IPS DF 6.9 (cell line): ENCODE measurements around the gene SLC25A41.

ENCODE experiments used
- DNase-seq: peaks from one replicate; pipeline ENCODE4 v3.0.0-alpha.2; 2013; ENCODE audit warnings: low read depth, low spot score
- H3K27ac ChIP-seq: one replicate; pipeline ENCODE4 v1.5.1; 2013; ENCODE audit warnings: low read length, control low read depth
- H3K27me3 ChIP-seq: 2 replicates; pipeline ENCODE4 v1.6.1; 2013; ENCODE audit warnings: mild to moderate bottlenecking, low read length; ENCODE audit not compliant: control insufficient read depth, insufficient read depth
- H3K36me3 ChIP-seq: 2 replicates; pipeline ENCODE4 v1.6.1; 2013; ENCODE audit warnings: low read length; ENCODE audit not compliant: control insufficient read depth, insufficient read depth
- H3K4me1 ChIP-seq: 2 replicates; pipeline ENCODE4 v1.6.1; 2013; ENCODE audit warnings: low read length; ENCODE audit not compliant: control insufficient read depth, insufficient read depth
- H3K4me3 ChIP-seq: 2 replicates; pipeline ENCODE4 v1.5.1; 2013; ENCODE audit warnings: mild to moderate bottlenecking, low read length
- H3K9me3 ChIP-seq: 2 replicates; pipeline ENCODE4 v1.6.1; 2013; ENCODE audit warnings: low read length, inconsistent platforms; ENCODE audit not compliant: control insufficient read depth, insufficient read depth
- whole genome bisulfite sequencing: extraction: QIAGEN DNeasy Blood & Tissue Kit; methylation state at CpG from one replicate; pipeline ENCODE4 v1.1.7; 2013; ENCODE audit warnings: mixed read lengths, missing lambda C conversion rate; ENCODE audit not compliant: insufficient read length, insufficient coverage; 5-methylcytosine and 5-hydroxymethylcytosine counted together

The SLC25A41 gene

GRCh38 chr19:6417713-6418561 lies 15.6 kb downstream of the SLC25A41 start:
- H3K27ac ChIP-seq = no peak overlapping the region
- H3K36me3 ChIP-seq = peaks cover 71% of the 10 kb centered on the region
- H3K4me1 ChIP-seq = no peaks in the 10 kb centered on the region; the same call in 1 of the 2 replicates
- DNase-seq = no peak
- H3K9me3 ChIP-seq = no peaks in the 10 kb centered on the region
- no peak overlapping the region for H3K4me3 ChIP-seq
- WGBS = no CpG with 5 or more reads among the region's 33 CpGs
- H3K27me3 ChIP-seq = no peaks in the 10 kb centered on the region

- no peaks in the 10 kb centered on the region for H3K27me3 ChIP-seq
- H3K27ac ChIP-seq = no peak overlapping the region
- H3K9me3 ChIP-seq = no peaks in the 10 kb centered on the region
- DNase-seq = no peak
- H3K4me3 ChIP-seq = no peak overlapping the region
- H3K36me3 ChIP-seq = peaks cover 71% of the 10 kb centered on the region
- no CpG with 5 or more reads among the region's 29 CpGs for WGBS
- H3K4me1 ChIP-seq = peaks cover 1% of the 10 kb centered on the region; the same call in 1 of the 2 replicates
These were observed 16.7 kb downstream of the SLC25A41 start for GRCh38 chr19:6416658-6417405.

- H3K36me3 ChIP-seq = peaks cover 61% of the 10 kb centered on the region
- no peak overlapping the region for H3K4me3 ChIP-seq
- no peaks in the 10 kb centered on the region for H3K27me3 ChIP-seq
- H3K27ac ChIP-seq = no peak overlapping the region
- no peak for DNase-seq
- H3K9me3 ChIP-seq = no peaks in the 10 kb centered on the region
- no CpG with 5 or more reads among the region's 32 CpGs for WGBS
- H3K4me1 ChIP-seq = peaks cover 1% of the 10 kb centered on the region; the same call in 1 of the 2 replicates
These were observed 17.9 kb downstream of the SLC25A41 start for GRCh38 chr19:6415591-6416190.

- no peak for DNase-seq
- H3K4me3 ChIP-seq = no peak overlapping the region
- no CpG with 5 or more reads among the region's 47 CpGs for WGBS
- no peaks in the 10 kb centered on the region for H3K9me3 ChIP-seq
- peaks cover 1% of the 10 kb centered on the region; the same call in 1 of the 2 replicates for H3K4me1 ChIP-seq
- no peaks in the 10 kb centered on the region for H3K27me3 ChIP-seq
- peaks cover 55% of the 10 kb centered on the region for H3K36me3 ChIP-seq
- H3K27ac ChIP-seq = no peak overlapping the region
These were observed 18.6 kb downstream of the SLC25A41 start for GRCh38 chr19:6414793-6415590.

GRCh38 chr19:6413721-6414643 lies 19.6 kb downstream of the SLC25A41 start:
- no CpG with 5 or more reads among the region's 42 CpGs for WGBS
- peaks cover 46% of the 10 kb centered on the region for H3K36me3 ChIP-seq
- no peak for DNase-seq
- no peak overlapping the region for H3K4me3 ChIP-seq
- H3K27ac ChIP-seq = no peak overlapping the region
- no peaks in the 10 kb centered on the region for H3K27me3 ChIP-seq
- H3K9me3 ChIP-seq = no peaks in the 10 kb centered on the region
- H3K4me1 ChIP-seq = peaks cover 1% of the 10 kb centered on the region; the same call in 1 of the 2 replicates

- Histone ChIP-seq H3K36me3 (peaks cover 40% of the 10 kb centered on the region), H3K27me3 (no peaks in the 10 kb centered on the region), H3K27ac (no peak overlapping the region), H3K4me1 (peaks cover 1% of the 10 kb centered on the region; the same call in 1 of the 2 replicates), H3K4me3 (no peak overlapping the region), H3K9me3 (no peaks in the 10 kb centered on the region)
- no CpG with 5 or more reads among the region's 10 CpGs for WGBS
- no peak for DNase-seq
These were observed 20.3 kb downstream of the SLC25A41 start for GRCh38 chr19:6413291-6413690.

- no CpG with 5 or more reads among the region's 15 CpGs for WGBS
- Histone ChIP-seq H3K4me3 (no peak overlapping the region), H3K27me3 (no peaks in the 10 kb centered on the region), H3K27ac (no peak overlapping the region), H3K4me1 (peaks cover 1% of the 10 kb centered on the region; the same call in 1 of the 2 replicates), H3K36me3 (peaks cover 32% of the 10 kb centered on the region), H3K9me3 (no peaks in the 10 kb centered on the region)
- DNase-seq = peak; percentile 63
These were observed 21.0 kb downstream of the SLC25A41 start for GRCh38 chr19:6412447-6413091.

GRCh38 chr19:6412061-6412446 lies 21.5 kb downstream of the SLC25A41 start:
- H3K36me3 ChIP-seq = peaks cover 27% of the 10 kb centered on the region
- no CpG with 5 or more reads among the region's 12 CpGs for WGBS
- H3K9me3 ChIP-seq = no peaks in the 10 kb centered on the region
- no peaks in the 10 kb centered on the region for H3K27me3 ChIP-seq
- H3K4me1 ChIP-seq = peaks cover 1% of the 10 kb centered on the region; the same call in 1 of the 2 replicates
- H3K4me3 ChIP-seq = no peak overlapping the region
- no peak overlapping the region for H3K27ac ChIP-seq
- no peak for DNase-seq

GRCh38 chr19:6409346-6409745 lies 24.2 kb downstream of the SLC25A41 start:
- WGBS = no CpG with 5 or more reads among the region's 6 CpGs
- no peak overlapping the region for H3K4me3 ChIP-seq

More at GRCh38 chr19:6409346-6409745, 24.2 kb downstream of the SLC25A41 start:
- H3K4me1 ChIP-seq = 0 out of 2 replicates have a peak, but pooled peaks cover 1% of the 10 kb centered on the region
- no peak overlapping the region for H3K27ac ChIP-seq
- H3K9me3 ChIP-seq = no peaks in the 10 kb centered on the region
- H3K36me3 ChIP-seq = peaks cover 2% of the 10 kb centered on the region
- DNase-seq = no peak
- no peaks in the 10 kb centered on the region for H3K27me3 ChIP-seq
